HG03442 (cell line): Measurements from ENCODE around the gene AMOTL2.

Experiments used
- ATAC-seq: cut with Tn5 transposase; IDR thresholded peaks from one replicate; pipeline ENCODE4 v1.9.1; 2021; ENCODE audit warnings: mild to moderate bottlenecking, moderate library complexity; ENCODE audit not compliant: unreplicated experiment

The AMOTL2 gene

GRCh38 chr3:134374105-134374790, at the start of gene AMOTL2:
TSS of gene AMOTL2 (minus strand) at chr3:134374447. CDS start at chr3:134371433, 3,014 bp downstream.
- peak; percentile 44 for ATAC-seq

GRCh38 chr3:134423153-134423552, 48.9 kb upstream of the AMOTL2 start:
- ATAC-seq: no peak

GRCh38 chr3:134419960-134420321, 45.7 kb upstream of the AMOTL2 start:
- no peak for ATAC-seq

- ATAC-seq: no peak
Observed at GRCh38 chr3:134419214-134419959, 45.1 kb upstream of the AMOTL2 start.

GRCh38 chr3:134409041-134409440, 34.8 kb upstream of the AMOTL2 start:
- ATAC-seq: no peak

- ATAC-seq: no peak
Observed at GRCh38 chr3:134407239-134407625, 33.0 kb upstream of the AMOTL2 start.

- no peak for ATAC-seq
Observed at GRCh38 chr3:134406331-134407238, 32.3 kb upstream of the AMOTL2 start.

- ATAC-seq: no peak
Observed at GRCh38 chr3:134404366-134404885, 30.2 kb upstream of the AMOTL2 start.

- no peak for ATAC-seq
Observed at GRCh38 chr3:134397755-134398154, 23.5 kb upstream of the AMOTL2 start.

GRCh38 chr3:134395103-134395502, 20.9 kb upstream of the AMOTL2 start:
- ATAC-seq: no peak

GRCh38 chr3:134394380-134394779, 20.1 kb upstream of the AMOTL2 start:
- ATAC-seq: no peak

GRCh38 chr3:134393074-134393473, 18.8 kb upstream of the AMOTL2 start:
- ATAC-seq: no peak

GRCh38 chr3:134392336-134392983, 18.2 kb upstream of the AMOTL2 start:
- ATAC-seq: no peak

- no peak for ATAC-seq
Observed at GRCh38 chr3:134389865-134390264, 15.6 kb upstream of the AMOTL2 start.

GRCh38 chr3:134388788-134389485, 14.7 kb upstream of the AMOTL2 start:
- no peak for ATAC-seq

- no peak for ATAC-seq
Observed at GRCh38 chr3:134388292-134388691, 14.0 kb upstream of the AMOTL2 start.

GRCh38 chr3:134387293-134387692, 13.0 kb upstream of the AMOTL2 start:
- ATAC-seq: no peak

GRCh38 chr3:134384963-134385362, 10.7 kb upstream of the AMOTL2 start:
- no peak for ATAC-seq

GRCh38 chr3:134381831-134382442, 7.7 kb upstream of the AMOTL2 start:
- ATAC-seq: no peak

- ATAC-seq: no peak
Observed at GRCh38 chr3:134381076-134381475, 6.8 kb upstream of the AMOTL2 start.
